Fibroblast of skin of back (primary cell): ENCODE data around the gene SVBP.
"Not testable (repeated sequence)": the region's sequence is repeated elsewhere in the genome, so short reads cannot be mapped to it uniquely, and the experiment has no call there.

ENCODE experiments used
- DNase-seq: peaks from one replicate; pipeline ENCODE4 v3.0.0-alpha.2; 2013

Gene SVBP

GRCh38 chr1:42841010-42841409 is 23.8 kb upstream of the SVBP start:
- no peak for DNase-seq

DNA sequence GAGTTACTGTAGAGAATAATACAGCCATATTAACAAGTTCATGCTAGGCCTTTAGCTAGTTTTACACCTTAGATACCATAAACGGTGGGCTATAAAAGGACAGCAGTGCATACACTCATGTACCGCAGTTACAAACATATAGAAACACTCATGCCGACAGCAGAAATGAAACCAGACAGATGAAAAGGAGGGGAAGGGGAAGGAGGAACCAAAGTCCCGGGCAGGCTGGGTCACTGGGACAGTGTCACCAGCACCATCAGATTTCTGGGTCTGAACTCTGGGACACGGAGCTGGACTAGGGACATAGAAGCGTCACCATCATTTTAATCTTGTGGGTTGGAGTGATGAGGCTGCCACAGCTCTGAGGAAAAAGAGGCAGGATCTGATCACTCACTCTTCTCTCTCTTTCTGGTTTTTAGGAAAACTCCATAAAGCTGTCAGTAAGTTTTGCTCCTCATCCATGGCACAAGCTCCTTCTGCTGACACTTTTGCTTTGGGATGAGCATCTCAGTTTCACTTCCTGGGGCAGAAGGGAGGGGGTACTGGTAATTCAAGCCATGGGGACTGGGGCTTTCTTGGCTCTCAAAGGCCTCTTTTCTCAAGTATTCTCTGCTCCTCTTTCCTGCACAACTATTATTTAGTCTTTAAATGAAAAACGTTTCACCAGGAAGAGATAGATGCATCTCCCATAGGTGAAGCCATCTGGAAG is 21.4 kb upstream of the SVBP start:
- no peak for DNase-seq

GRCh38 chr1:42837709-42838108 is 20.5 kb upstream of the SVBP start:
- DNase-seq: no peak

- DNase-seq: no peak
Measured at GRCh38 chr1:42835422-42835821, 18.2 kb upstream of the SVBP start.

- no peak for DNase-seq
Measured at GRCh38 chr1:42834803-42835202, 17.6 kb upstream of the SVBP start.

- DNase-seq: no peak
Measured at GRCh38 chr1:42833981-42834380, 16.8 kb upstream of the SVBP start.

DNA sequence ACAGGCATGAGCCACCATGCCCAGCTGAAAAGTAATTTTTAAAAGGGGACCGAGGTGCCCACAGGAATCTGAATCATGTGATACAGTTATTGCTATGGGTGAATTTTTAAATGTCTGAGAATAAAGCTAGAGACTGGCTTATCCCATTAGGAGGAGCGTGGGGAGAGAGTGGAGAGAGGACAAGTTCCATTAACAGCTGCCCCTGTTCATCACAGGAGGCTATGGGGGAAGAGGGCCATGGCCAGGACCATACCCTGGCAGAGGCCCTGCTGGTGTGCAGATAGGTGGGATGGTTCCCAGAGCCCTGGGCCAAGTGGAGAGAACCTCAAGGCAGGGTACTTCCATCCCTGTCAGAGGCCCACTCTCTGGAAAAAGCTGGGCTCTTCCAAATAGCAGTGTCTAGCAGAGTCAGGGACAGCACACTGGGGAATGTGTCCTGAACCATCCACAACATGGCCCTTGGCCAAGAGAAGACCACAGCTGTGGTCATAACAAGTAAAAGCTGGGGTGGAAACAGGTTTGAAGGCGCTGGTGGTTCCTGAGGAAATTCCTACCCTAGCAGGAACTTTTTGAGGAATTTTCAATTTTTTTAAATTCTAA is 15.5 kb upstream of the SVBP start:
- DNase-seq: no peak

DNA sequence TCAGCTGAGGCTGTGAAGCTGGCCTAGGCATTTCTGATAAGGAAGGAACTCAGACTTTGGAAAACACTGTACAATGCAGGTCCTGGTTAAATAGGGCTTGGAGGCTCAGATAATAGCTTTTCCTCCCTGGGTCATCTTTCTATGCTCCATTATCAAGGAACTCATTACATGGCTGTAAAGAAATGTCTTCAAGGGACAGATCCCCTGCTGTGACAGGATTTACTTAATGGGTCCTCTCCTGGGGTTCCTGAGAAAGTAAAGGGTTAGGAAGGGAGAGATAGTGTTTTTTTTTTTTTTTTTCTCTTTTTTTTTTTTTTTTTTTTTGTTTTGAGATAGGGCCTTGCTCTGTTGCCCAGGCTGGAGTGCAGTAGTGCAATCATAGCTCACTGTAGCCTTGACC is 14.1 kb upstream of the SVBP start:
- DNase-seq: no peak

DNA sequence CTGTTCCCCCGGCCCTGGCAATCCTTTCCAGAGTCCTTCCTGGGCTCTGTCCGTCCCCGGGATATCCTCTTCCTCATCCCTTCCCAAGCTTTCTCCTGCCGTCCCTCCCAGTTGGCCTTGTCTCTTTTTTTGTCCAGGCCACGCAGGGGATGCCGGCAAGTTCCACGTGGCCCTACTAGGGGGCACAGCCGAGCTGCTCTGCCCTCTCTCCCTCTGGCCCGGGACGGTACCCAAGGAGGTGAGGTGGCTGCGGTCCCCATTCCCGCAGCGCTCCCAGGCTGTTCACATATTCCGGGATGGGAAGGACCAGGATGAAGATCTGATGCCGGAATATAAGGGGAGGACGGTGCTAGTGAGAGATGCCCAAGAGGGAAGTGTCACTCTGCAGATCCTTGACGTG is 13.4 kb upstream of the SVBP start:
- DNase-seq: no peak

DNA sequence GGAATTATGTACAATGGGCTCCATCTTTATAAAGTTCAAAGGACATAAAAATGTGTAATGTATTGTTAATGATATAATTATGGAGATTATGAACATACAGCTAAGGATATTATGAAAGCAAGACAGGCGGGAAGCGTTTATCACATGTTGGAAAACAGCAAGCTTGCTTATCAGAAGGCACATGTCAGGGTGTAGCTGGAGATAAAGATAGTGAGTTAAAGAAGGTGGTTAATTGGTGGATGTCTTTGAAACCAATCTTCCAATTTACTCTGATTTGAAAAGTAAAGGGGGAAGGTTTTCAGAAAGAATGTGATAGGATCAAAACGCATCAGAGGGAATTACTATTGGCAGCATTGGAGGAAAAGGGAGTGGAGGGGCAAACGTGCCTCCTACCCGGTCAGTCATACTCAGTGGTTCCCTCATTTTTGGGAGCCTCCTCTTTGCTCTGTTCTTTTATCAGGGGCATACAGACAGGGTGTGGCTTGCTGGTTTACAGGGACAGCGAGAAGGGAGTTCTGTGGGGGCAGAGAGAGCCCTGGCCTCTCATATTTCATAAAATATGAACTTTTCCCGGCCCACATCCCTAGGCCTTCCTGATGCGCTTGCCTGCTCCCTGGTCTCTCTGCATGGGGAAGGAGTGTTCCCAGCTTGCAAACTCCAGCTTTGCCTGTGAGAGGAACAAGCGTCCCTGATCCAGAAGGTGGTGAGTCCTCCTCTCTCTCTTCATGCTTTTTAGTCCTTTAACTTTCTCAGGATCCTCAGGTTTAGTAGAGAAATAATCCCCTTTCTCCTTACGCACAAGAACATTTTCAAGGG is 8.0 kb upstream of the SVBP start:
- no peak for DNase-seq

GRCh38 chr1:42824481-42825035 is 7.4 kb upstream of the SVBP start:
- DNase-seq: no peak

GRCh38 chr1:42822800-42823392 is 5.7 kb upstream of the SVBP start:
- peak; percentile 31 for DNase-seq

DNA sequence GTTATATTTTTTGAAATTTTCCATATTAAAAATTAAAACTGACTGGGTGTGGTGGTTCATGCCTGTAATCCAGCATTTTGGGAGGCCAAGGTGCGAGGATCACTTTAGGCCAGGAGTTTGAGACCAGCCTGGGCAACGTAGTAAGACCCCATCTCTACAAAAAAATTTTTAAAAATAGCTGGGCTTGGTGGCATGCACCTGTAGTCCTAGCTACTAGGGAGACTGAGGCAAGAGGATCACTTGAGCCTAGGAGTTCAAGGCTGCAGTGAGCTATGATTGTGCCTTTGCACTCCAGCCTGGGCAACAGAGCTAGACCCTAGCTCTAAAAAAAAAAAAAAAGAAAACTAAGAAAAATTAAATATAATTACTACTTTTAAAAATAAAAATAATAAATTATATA is 4.5 kb upstream of the SVBP start:
- DNase-seq: no peak

- no peak for DNase-seq
Measured at GRCh38 chr1:42820813-42821212, 3.6 kb upstream of the SVBP start.

GRCh38 chr1:42817976-42818375 is 779 bp upstream of the SVBP start:
- no peak for DNase-seq

GRCh38 chr1:42817440-42817767 is 207 bp upstream of the SVBP start:
- DNase-seq: no peak

- no peak for DNase-seq
Measured at GRCh38 chr1:42815941-42816584, 1.1 kb downstream of the SVBP start.

DNA sequence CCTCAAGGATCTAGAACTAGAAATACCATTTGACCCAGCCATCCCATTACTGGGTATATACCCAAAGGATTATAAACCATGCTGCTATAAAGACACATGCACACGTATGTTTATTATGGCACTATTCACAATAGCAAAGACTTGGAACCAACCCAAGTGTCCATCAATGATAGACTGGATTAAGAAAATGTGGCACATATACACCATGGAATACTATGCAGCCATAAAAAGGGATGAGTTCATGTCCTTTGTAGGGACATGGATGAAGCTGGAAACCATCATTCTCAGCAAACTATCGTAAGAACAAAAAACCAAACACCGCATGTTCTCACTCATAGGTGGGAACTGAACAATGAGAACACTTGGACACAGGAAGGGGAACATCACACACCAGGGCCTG is 2.4 kb downstream of the SVBP start:
- not testable (repeated sequence) for DNase-seq

DNA sequence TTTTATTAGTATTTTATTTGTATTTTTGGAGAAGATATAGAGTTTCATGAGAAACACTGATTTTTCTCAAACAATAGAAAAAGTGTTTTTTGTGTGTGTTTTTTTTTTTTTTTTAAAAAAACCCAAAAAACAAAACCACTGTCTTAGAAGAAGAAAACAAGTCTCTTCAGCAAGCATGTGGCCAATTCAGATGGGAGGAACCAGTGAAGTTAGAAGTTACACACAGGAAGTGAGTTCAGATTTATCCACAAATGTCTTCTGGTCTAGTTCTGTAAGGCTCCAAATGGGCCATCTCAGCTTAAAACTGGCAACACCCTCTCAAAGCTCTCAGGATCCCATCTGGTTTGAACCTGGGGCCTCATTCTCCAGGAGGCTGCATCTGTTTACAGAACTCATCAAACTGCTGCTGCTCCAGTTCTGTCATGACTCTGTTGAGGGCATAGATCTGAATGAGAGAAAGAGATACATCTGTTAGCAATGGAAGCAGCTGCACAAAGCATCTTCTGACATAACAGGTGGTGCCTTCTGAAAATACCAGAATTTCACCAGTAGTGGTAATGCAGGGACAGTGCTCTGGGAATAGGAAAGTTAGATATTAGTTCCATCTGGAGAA is 10.0 kb downstream of the SVBP start:
- DNase-seq: no peak

DNA sequence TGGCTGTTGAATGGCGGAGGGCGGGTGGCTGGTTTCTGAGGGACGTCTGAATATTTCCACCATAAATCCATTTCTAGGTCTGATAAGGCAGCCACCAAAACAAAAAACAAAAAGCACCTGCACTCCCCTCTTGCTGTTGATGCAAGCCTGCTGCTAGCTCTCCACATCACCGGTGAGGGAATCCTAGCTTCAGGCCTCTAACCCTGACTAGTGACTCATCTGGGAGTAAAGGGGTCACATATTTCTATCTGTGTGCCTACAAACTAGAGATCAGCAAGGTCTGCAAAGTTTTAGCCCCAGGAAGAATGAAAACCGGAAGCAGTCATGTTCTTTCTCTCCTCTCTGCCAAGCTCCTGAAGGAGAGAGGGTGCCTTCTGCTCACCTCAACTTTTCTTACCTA is 10.6 kb downstream of the SVBP start:
- DNase-seq: no peak

- DNase-seq: no peak
Measured at GRCh38 chr1:42806171-42806570, 11.0 kb downstream of the SVBP start.

- DNase-seq: no peak
Measured at GRCh38 chr1:42801832-42802473, 15.2 kb downstream of the SVBP start.
